DND-41 (cell line): ENCODE measurements around the gene STK4.

ENCODE experiments used
- EZH2 ChIP-seq: IDR thresholded peaks from 3 replicates; pipeline ENCODE4 v1.6.1; 2012; ENCODE audit warnings: borderline replicate concordance, low read depth, mild to moderate bottlenecking, moderate library complexity, low read length, inconsistent platforms; ENCODE audit not compliant: severe bottlenecking
- TF ChIP-seq, protein P1 (sequence below): IDR thresholded peaks from 2 replicates; pipeline ENCODE4 v1.5.1; 2012; ENCODE audit warnings: borderline replicate concordance, low read length, moderate library complexity, mild to moderate bottlenecking; ENCODE audit not compliant: poor library complexity, severe bottlenecking; ENCODE audit errors: extremely low read depth

DNA sequence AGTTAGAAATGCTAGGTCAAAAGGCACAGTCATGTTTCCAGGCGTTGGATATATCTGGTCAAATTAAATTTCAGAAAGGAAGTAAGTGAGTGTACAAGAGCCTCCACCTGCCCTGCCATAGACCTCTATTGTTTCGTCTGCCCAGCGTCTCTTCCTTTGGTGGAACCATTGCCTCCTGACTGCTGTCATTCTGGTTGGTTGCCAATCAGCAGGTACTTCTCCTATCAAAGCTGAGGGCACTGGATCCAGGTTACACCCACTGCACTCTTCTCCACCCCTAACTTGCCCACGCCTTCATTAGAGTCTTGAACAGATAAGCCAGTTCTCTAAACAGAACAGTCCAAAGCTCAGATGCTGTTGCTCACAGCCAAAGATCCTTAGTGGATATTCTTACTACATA, 151.3 kb downstream of the STK4 start:
- TF ChIP-seq, protein P1, sequence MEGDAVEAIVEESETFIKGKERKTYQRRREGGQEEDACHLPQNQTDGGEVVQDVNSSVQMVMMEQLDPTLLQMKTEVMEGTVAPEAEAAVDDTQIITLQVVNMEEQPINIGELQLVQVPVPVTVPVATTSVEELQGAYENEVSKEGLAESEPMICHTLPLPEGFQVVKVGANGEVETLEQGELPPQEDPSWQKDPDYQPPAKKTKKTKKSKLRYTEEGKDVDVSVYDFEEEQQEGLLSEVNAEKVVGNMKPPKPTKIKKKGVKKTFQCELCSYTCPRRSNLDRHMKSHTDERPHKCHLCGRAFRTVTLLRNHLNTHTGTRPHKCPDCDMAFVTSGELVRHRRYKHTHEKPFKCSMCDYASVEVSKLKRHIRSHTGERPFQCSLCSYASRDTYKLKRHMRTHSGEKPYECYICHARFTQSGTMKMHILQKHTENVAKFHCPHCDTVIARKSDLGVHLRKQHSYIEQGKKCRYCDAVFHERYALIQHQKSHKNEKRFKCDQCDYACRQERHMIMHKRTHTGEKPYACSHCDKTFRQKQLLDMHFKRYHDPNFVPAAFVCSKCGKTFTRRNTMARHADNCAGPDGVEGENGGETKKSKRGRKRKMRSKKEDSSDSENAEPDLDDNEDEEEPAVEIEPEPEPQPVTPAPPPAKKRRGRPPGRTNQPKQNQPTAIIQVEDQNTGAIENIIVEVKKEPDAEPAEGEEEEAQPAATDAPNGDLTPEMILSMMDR: no peak
- no peak for TF ChIP-seq EZH2
